ENCODE results near the gene MAP4K2.

The MAP4K2 gene

GRCh38 chr11:64841592-64842365, 38.8 kb upstream of the MAP4K2 start:
- no peak for TF ChIP-seq CTCF (IDR thresholded peaks at IDR 0.05)

- TF ChIP-seq CTCF (IDR thresholded peaks at IDR 0.05) = no peak
Observed at GRCh38 chr11:64839887-64840782, 37.1 kb upstream of the MAP4K2 start.

- no peak for TF ChIP-seq CTCF (IDR thresholded peaks at IDR 0.05)
Observed at GRCh38 chr11:64839335-64839734, 36.3 kb upstream of the MAP4K2 start.

- no peak for TF ChIP-seq CTCF (IDR thresholded peaks at IDR 0.05)
Observed at GRCh38 chr11:64838600-64839334, 35.8 kb upstream of the MAP4K2 start.

- TF ChIP-seq CTCF (IDR thresholded peaks at IDR 0.05) = no peak
Observed at GRCh38 chr11:64837887-64838351, 34.9 kb upstream of the MAP4K2 start.

- no peak for TF ChIP-seq CTCF (IDR thresholded peaks at IDR 0.05)
Observed at GRCh38 chr11:64836448-64837072, 33.5 kb upstream of the MAP4K2 start.
